NCI-H524 treated with DMSO at 0.1 percent for 48 hours (cell line): ENCODE results near the gene BEND6.

Experiments used
- DNase-seq: peaks from one replicate; lab custom pipeline; 2025; lab: John Stamatoyannopoulos, UW

The BEND6 gene

GRCh38 chr6:56940977-56941376 lies 13.9 kb upstream of the BEND6 start:
- DNase-seq, result no peak

DNA sequence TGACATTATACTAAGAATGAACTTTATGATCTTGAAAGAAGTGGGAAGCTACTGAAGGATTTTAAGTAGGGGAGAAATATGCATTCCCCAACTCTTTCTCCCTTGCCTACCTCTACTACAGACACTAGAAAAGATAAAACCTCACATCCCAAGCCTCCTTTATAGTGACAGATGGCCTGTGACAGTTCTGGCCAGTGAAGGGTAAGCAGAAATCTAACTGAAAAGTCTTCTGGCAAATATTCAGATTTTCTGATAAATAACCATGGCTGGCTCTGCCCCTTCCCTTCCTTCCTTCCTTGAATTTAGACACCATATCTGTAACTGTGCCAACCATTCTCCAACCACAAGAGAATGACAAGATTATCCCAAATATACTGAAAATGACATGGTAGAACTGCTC lies 10.2 kb upstream of the BEND6 start:
- no peak for DNase-seq

GRCh38 chr6:56946368-56946767 lies 8.5 kb upstream of the BEND6 start:
- no peak for DNase-seq

- DNase-seq, result no peak
These were observed 7.0 kb upstream of the BEND6 start for GRCh38 chr6:56947924-56948323.

DNA sequence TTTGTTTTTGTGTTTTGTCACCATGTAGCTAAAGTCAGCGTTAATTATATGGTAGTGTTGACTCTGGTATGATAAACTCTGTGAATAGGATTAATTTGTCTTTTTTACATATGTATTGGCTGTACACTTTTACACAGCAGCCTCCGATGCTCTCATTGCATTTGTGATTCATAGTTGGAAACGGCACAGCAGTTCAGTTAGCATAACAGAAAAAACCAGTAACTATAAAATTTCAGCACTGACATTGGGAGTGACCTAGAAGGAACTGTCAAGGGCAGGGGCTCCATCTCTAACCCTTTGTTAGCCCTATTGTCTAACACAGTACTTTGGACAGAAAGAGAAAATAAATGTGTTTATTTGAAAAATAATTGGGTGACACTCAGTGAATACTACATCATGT lies 5.6 kb upstream of the BEND6 start:
- no peak for DNase-seq

- no peak for DNase-seq
These were observed 4.9 kb upstream of the BEND6 start for GRCh38 chr6:56949925-56950495.

- no peak for DNase-seq
These were observed 3.7 kb upstream of the BEND6 start for GRCh38 chr6:56951049-56951831.

DNA sequence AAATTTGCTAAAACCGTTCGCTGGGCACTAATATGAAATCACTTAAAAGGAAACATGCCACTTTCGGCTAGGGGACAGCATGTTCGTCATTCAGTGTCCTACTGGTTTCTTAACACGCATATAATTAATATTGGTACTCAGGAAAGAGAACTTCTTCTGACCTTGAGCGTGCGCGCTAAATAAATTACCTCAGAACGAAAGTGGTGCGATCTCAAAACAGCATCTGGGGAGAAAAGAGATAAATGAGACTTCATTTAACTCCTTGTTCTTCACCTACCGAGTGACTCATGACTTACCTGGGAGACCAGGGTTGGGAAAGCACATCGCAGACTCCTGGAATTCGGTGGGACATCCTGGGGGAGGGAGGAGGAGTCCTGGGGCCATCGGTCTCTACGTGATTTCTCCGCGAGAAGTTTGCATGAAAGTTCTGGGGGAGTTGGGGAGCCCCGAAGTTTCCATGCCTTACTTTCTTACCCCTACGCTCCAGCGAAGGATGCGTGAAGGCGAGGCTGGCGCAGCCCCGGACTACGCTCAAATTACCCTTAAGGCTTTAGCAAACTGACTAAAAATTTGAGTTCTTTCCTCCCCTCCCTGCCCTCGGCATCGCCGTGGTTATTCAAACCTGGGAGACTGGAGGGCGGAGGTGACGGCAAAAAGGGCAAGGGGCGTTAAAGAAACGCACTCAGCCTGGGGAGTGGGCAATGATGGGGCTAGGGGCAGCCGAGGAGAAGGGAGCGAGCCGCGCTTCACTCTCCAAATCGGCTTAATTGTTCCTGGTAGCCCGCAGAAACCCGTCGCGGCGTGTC lies 1.1 kb upstream of the BEND6 start:
- no peak for DNase-seq

GRCh38 chr6:56955171-56956155 lies 556 bp downstream of the BEND6 start:
- DNase-seq, result peak; percentile 60

DNA sequence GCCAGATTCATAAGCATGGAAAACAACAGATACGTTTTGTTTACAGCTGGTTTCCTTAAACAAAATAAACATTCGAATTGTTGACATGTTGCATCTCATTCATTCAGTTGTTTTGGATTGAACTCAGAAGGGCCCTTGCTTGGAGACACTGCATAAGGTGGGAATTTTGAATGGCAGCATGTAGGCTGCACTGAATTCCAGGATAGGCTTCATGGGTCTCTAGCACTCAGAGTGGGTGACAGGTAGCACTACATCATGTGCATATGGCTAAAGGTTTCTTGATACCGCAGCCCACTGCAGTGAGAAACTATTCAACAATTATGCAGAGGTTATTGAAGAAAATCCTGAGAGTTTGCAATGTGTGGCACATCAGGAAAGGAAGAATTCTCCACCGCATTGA lies 1.6 kb downstream of the BEND6 start:
- DNase-seq, result no peak

DNA sequence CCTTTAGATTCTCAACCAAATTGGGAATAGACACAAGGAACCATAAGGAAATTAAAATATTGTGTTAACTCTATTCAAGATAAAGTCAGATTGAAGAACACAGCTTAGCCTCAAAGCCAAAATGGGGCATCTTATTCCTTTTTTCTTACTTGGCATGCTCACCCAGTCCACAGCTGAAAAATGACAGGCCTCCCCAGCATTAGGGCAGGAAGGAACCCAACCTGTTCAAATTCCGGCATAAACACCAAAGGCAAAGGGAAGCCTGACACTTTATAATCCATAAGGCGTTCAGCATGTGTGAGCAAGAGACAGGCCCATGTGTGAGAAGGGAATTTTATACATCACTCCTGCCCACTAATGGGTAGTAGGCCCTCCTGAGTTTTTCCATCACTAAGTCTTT lies 2.9 kb downstream of the BEND6 start:
- no peak for DNase-seq

- DNase-seq, result no peak
These were observed 3.6 kb downstream of the BEND6 start for GRCh38 chr6:56958481-56958880.

GRCh38 chr6:56959094-56959493 lies 4.2 kb downstream of the BEND6 start:
- no peak for DNase-seq

DNA sequence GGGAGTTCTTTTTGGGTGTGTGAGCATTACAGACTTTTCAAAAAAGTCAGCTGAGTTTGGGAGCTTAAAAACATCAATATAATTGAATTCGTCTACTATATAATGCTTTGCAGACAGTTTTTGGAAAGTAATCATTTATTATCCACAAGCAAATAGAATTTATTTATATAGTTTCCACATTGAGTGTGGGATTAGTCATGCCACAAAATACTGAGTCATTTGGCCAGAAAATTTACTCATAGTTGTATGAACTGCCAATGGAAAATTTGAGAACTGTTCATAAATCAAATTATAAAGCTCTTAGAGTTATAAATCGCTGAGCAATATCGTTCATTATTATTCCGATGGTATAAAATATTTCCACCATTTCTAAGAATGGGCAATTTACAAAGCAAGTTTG lies 5.0 kb downstream of the BEND6 start:
- DNase-seq, result no peak

DNA sequence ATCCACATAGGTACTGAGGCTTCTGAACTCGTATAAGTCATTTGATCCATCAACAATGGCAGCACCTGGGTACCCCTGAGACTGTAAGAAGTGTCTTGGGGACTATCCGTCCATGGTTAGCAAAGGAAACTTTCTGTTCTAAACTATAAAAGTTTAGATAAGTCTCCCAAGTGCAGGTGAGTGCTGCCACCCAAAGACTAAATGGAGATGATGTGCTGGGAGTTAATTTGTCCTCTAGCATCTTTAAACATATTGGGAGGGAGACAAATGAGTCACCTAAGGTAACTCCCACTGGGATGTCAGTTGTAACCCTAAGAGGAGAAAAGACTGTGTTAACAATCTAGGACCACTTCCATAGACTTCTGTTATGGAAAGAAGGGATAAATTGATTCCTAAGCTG lies 6.2 kb downstream of the BEND6 start:
- no peak for DNase-seq

GRCh38 chr6:56962441-56962840 lies 7.5 kb downstream of the BEND6 start:
- DNase-seq, result no peak

GRCh38 chr6:56963043-56963442 lies 8.1 kb downstream of the BEND6 start:
- DNase-seq, result no peak

GRCh38 chr6:56963793-56964192 lies 8.9 kb downstream of the BEND6 start:
- no peak for DNase-seq

DNA sequence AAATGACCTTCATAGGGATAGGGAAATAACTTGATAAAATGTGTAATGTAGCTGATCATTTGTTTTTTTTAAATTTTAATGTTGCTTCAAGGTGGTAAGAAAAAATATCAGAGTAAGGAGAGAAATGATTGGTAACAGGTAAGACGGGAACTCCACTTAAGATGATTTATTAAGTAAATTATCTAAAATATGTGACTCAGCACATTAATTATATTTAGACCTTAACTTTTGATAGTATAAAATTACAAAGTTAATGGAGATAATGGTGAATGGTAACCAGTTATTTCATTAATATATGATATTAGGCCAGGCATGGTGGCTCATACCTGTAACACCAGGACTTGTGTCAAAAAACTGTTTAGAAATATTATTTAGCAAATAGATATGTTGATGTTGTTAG lies 10.2 kb downstream of the BEND6 start:
- no peak for DNase-seq

DNA sequence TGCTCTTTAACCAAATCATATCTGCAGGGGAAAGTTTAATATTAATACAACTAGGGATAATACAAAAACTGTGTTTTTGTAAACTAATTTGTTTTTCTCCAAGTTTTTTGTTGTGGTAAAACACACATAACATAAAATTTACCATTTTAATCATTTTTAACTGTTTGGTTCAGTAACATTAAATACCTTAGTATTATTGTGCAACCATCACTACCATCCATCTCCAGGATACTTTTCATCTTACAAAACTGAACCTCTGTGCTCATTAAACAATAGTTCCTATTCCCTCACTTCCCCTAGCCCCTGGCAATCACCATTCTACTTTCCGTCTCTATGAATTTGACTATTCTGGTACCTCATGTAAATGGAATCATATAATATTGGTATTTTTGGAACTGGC lies 15.9 kb downstream of the BEND6 start:
- DNase-seq, result no peak

GRCh38 chr6:56977192-56977591 lies 22.3 kb downstream of the BEND6 start:
- no peak for DNase-seq

GRCh38 chr6:56978530-56978929 lies 23.6 kb downstream of the BEND6 start:
- no peak for DNase-seq
